Measurements from ENCODE around the gene HMOX1. TPM values are rescaled to one million over a fixed set of nuclear protein-coding genes. Genes with fewer than 3 reads are reported as not detected.

The HMOX1 gene
- total RNA-seq, 6 experiments from 2014 or later: 15.7 to 255 (median 47.2) TPM

- intact Hi-C loops (cut with DNase I): no loop called here
- TF ChIP-seq, protein P1, sequence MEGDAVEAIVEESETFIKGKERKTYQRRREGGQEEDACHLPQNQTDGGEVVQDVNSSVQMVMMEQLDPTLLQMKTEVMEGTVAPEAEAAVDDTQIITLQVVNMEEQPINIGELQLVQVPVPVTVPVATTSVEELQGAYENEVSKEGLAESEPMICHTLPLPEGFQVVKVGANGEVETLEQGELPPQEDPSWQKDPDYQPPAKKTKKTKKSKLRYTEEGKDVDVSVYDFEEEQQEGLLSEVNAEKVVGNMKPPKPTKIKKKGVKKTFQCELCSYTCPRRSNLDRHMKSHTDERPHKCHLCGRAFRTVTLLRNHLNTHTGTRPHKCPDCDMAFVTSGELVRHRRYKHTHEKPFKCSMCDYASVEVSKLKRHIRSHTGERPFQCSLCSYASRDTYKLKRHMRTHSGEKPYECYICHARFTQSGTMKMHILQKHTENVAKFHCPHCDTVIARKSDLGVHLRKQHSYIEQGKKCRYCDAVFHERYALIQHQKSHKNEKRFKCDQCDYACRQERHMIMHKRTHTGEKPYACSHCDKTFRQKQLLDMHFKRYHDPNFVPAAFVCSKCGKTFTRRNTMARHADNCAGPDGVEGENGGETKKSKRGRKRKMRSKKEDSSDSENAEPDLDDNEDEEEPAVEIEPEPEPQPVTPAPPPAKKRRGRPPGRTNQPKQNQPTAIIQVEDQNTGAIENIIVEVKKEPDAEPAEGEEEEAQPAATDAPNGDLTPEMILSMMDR (IDR thresholded peaks at IDR 0.05): no peak
- no peak for TF ChIP-seq POLR2A (IDR thresholded peaks at IDR 0.05)
- DNase-seq (no peak), ATAC-seq (no peak)
- 80% methylated on average over 1 of the region's 2 CpGs for WGBS (ENCODE audit: insufficient coverage, low coverage, low lambda C conversion rate, missing lambda C conversion rate)
- Histone ChIP-seq H3K4me3 (no peak overlapping the region), H3K27ac (no peak overlapping the region), H3K36me3 (no peaks in the 10 kb centered on the region), H3K27me3 (no peaks in the 10 kb centered on the region), H3K9me3 (no peaks in the 10 kb centered on the region), H3K4me1 (peaks cover 0 to 10% (median 2%) of the 10 kb centered on the region in 4 donors)
These were observed 10.9 kb upstream of the HMOX1 start for GRCh38 chr22:35369996-35370395.

GRCh38 chr22:35373781-35374180 is 7.1 kb upstream of the HMOX1 start:
- Histone ChIP-seq H3K9me3 (no peaks in the 10 kb centered on the region), H3K4me3 (no peak overlapping the region), H3K27ac (no peak overlapping the region), H3K27me3 (no peaks in the 10 kb centered on the region), H3K36me3 (no peaks in the 10 kb centered on the region), H3K4me1 (peaks cover 0 to 32% (median 6%) of the 10 kb centered on the region in 4 donors)
- DNase-seq (no peak), ATAC-seq (no peak)
- TF ChIP-seq POLR2A (IDR thresholded peaks at IDR 0.05): no peak
- TF ChIP-seq, protein P1 (IDR thresholded peaks at IDR 0.05): no peak
- intact Hi-C loops (cut with DNase I): no loop called here
- WGBS (ENCODE audit: insufficient coverage, low coverage, low lambda C conversion rate, missing lambda C conversion rate): 63% methylated on average over 6 of the region's 6 CpGs

GRCh38 chr22:35375031-35375430 is 5.9 kb upstream of the HMOX1 start:
- no peak for ATAC-seq
- 89% methylated on average over 3 of the region's 3 CpGs for WGBS (ENCODE audit: insufficient coverage, low coverage, low lambda C conversion rate, missing lambda C conversion rate)
- no peaks in the 10 kb centered on the region for H3K36me3 ChIP-seq
- no peak overlapping the region for H3K4me3 ChIP-seq
- TF ChIP-seq, protein P1 (IDR thresholded peaks at IDR 0.05): no peak
- no peaks in the 10 kb centered on the region for H3K9me3 ChIP-seq
- H3K27ac ChIP-seq: no peak overlapping the region
- peaks cover 0 to 44% (median 12%) of the 10 kb centered on the region in 4 donors for H3K4me1 ChIP-seq
- intact Hi-C loops (cut with DNase I): no loop called here
- H3K27me3 ChIP-seq: no peaks in the 10 kb centered on the region
- DNase-seq: no peak

GRCh38 chr22:35375526-35375925 is 5.4 kb upstream of the HMOX1 start:
- intact Hi-C loops (cut with DNase I): no loop called here
- ATAC-seq (no peak), DNase-seq (no peak)
- Histone ChIP-seq H3K9me3 (no peaks in the 10 kb centered on the region), H3K36me3 (no peaks in the 10 kb centered on the region), H3K4me3 (no peak overlapping the region), H3K4me1 (peaks cover 0 to 49% (median 14%) of the 10 kb centered on the region in 4 donors), H3K27me3 (no peaks in the 10 kb centered on the region), H3K27ac (no peak overlapping the region)
- TF ChIP-seq, protein P1 (IDR thresholded peaks at IDR 0.05): no peak
- no peak for TF ChIP-seq POLR2A (IDR thresholded peaks at IDR 0.05)
- 62% methylated on average over 2 of the region's 8 CpGs for WGBS (ENCODE audit: insufficient coverage, low coverage, low lambda C conversion rate, missing lambda C conversion rate)
